ENCODE data around the gene PLEKHO2.

Gene PLEKHO2

GRCh38 chr15:64917211-64917610 is 75.5 kb downstream of the PLEKHO2 start:
- no peak for DNase-seq
